OCI-LY7 (cell line): ENCODE data around the gene ACOT8. TPM values are rescaled to one million over a fixed set of nuclear protein-coding genes. Genes with fewer than 3 reads are reported as not detected.
"Not testable (repeated sequence)": the region's sequence is repeated elsewhere in the genome, so short reads cannot be mapped to it uniquely, and the experiment has no call there.

Experiments
- BruUV-seq: library from RNA; stranded (reverse); fragments of 400-500 nt; replicated peaks from 2 replicates; lab custom pipeline; 2021; lab: Mats Ljungman, UMichigan
- CTCF ChIA-PET: fragments of 300-600 bp; sonication (Branson Sonifier 250); formaldehyde crosslinking; loops from one replicate; lab custom pipeline; 2022; ENCODE audit warnings: antibody characterized with exemption; ENCODE audit not compliant: unreplicated experiment; lab: Charles Lee
- POLR2A ChIA-PET: fragments of 300-600 bp; sonication (Branson Sonifier 250); formaldehyde crosslinking; loops from one replicate; lab custom pipeline; 2022; ENCODE audit warnings: antibody characterized with exemption; lab: Charles Lee
- DNase-seq: peaks from one replicate; pipeline ENCODE4 v3.0.0-alpha.2; 2015; ENCODE audit warnings: low spot score
- H2AFZ ChIP-seq: fragments of 200-600 bp; sonication (generic), shearing (Covaris generic); 2 replicates; pipeline ENCODE4 v1.6.1; 2014; ENCODE audit warnings: mild to moderate bottlenecking, antibody characterized with exemption, low read length, moderate library complexity
- H3K27ac ChIP-seq: fragments of 200-600 bp; sonication (generic); 2 replicates; pipeline ENCODE4 v1.5.1; 2014; ENCODE audit warnings: mixed run types, low read depth, mild to moderate bottlenecking, moderate library complexity, low read length, inconsistent platforms; ENCODE audit not compliant: poor library complexity, severe bottlenecking
- H3K36me3 ChIP-seq: fragments of 200-600 bp; sonication (generic); 2 replicates; pipeline ENCODE4 v1.6.1; 2014; ENCODE audit warnings: mild to moderate bottlenecking, antibody characterized with exemption, low read length, moderate library complexity, mixed read lengths; ENCODE audit not compliant: insufficient read depth
- H3K4me1 ChIP-seq: fragments of 200-600 bp; sonication (generic); 2 replicates; pipeline ENCODE4 v1.5.1; 2014; ENCODE audit warnings: mild to moderate bottlenecking, low read length; ENCODE audit not compliant: insufficient read depth, poor library complexity, severe bottlenecking
- H3K4me2 ChIP-seq: fragments of 200-600 bp; sonication (generic); 2 replicates; pipeline ENCODE4 v1.6.1; 2014; ENCODE audit warnings: mild to moderate bottlenecking, low read length
- H3K4me3 ChIP-seq: fragments of 200-600 bp; sonication (generic); 2 replicates; pipeline ENCODE4 v1.5.1; 2014; ENCODE audit warnings: mild to moderate bottlenecking, low read depth, low read length; ENCODE audit not compliant: poor library complexity, severe bottlenecking
- H3K79me2 ChIP-seq: fragments of 200-600 bp; sonication (generic); 2 replicates; pipeline ENCODE4 v1.6.1; 2016; ENCODE audit warnings: low read depth, mild to moderate bottlenecking, low read length, moderate library complexity, mixed read lengths; ENCODE audit not compliant: insufficient read depth
- H3K9me2 ChIP-seq: fragments of 200-600 bp; sonication (generic); 2 replicates; pipeline ENCODE4 v1.6.1; 2016; ENCODE audit warnings: mild to moderate bottlenecking, low read length, mixed read lengths; ENCODE audit not compliant: insufficient read depth
- H3K9me3 ChIP-seq: fragments of 200-600 bp; sonication (generic); 2 replicates; pipeline ENCODE4 v1.6.1; 2014; ENCODE audit warnings: mild to moderate bottlenecking, mixed run types, low read length, mixed read lengths
- H4K20me1 ChIP-seq: fragments of 200-600 bp; sonication (generic); 2 replicates; pipeline ENCODE4 v1.6.1; 2014; ENCODE audit warnings: mild to moderate bottlenecking, antibody characterized with exemption, low read length, moderate library complexity, mixed read lengths; ENCODE audit not compliant: insufficient read depth
- EZH2phosphoT487 ChIP-seq: fragments of 200-600 bp; sonication (generic); IDR thresholded peaks from 2 replicates; pipeline ENCODE4 v1.6.1; 2018; ENCODE audit warnings: low read depth, borderline replicate concordance, mild to moderate bottlenecking, mixed run types, antibody characterized with exemption, low read length, moderate library complexity, mixed read lengths
- intact Hi-C: fragments of 100-400 bp; cut with micrococcal nuclease; formaldehyde crosslinking; loops from one replicate; pipeline ENCODE4 v1.10.0; 2022; ENCODE audit not compliant: unreplicated experiment
- total RNA-seq, 2 experiments: library from RNA; depleted of rRNA in 1 of 2; stranded (reverse); fragments of >200 nt in 1 of 2; shearing (Covaris generic) in 1 of 2; gene quantifications; 2 replicates each; pipeline ENCODE4 v1.2.3, GENCODE V29; 2014 to 2022
- TF ChIP-seq, protein P1 (sequence below): fragments of 200-600 bp; sonication (generic); conservative IDR thresholded peaks from 2 replicates; pipeline ENCODE4 v1.5.1; 2014; ENCODE audit warnings: mild to moderate bottlenecking, antibody characterized with exemption, low read length, moderate library complexity, mixed read lengths

The ACOT8 gene
- total RNA-seq, 2 experiments from 2014 or later = 28.2 to 37.1 TPM

DNA sequence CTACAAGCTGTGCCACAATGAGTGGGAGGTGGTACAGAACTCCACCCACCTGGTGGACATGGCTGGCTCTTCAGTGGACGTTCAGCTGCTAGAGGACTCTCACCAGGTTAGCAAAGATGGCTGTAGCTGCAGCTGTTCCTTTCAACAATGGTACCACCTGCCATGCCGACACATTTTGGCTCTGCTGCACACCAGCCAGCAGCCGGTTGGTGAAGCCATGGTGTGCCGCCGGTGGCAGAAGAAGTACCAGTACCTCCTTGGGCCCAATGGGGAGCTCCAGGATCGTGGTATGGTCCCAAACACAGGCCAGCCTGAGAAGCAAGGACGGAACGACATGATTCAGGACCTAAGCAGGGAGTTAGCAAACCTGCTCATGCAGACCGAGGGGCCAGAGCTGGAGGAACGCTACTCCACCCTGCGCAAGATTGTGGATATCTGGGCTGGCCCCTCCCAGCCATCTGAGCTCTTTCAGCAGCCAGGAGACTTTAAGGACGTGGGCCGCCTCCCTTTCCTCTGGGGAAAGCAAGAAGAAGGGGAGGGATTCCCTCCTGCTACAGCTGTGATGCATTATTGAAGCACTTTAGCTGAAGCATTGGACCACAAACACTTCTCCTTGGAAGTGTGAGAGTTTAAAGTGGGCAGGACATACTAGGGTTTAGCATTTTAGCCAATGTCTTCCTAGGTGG, 21.0 kb upstream of the ACOT8 start:
- no peak overlapping the region for H3K4me3 ChIP-seq
- no peaks in the 10 kb centered on the region for H3K9me3 ChIP-seq
- peaks cover 4% of the 10 kb centered on the region for H3K4me1 ChIP-seq
- H4K20me1 ChIP-seq = no peaks in the 10 kb centered on the region
- no peak overlapping the region for H3K27ac ChIP-seq
- no peaks in the 10 kb centered on the region for H3K9me2 ChIP-seq
- peaks cover 11% of the 10 kb centered on the region; the same call in 1 of the 2 replicates for H3K79me2 ChIP-seq
- BruUV-seq = no TSS peak
- ChIA-PET CTCF (no interaction called here), POLR2A (no interaction called here)
- TF ChIP-seq EZH2phosphoT487 = no peak
- TF ChIP-seq, protein P1, sequence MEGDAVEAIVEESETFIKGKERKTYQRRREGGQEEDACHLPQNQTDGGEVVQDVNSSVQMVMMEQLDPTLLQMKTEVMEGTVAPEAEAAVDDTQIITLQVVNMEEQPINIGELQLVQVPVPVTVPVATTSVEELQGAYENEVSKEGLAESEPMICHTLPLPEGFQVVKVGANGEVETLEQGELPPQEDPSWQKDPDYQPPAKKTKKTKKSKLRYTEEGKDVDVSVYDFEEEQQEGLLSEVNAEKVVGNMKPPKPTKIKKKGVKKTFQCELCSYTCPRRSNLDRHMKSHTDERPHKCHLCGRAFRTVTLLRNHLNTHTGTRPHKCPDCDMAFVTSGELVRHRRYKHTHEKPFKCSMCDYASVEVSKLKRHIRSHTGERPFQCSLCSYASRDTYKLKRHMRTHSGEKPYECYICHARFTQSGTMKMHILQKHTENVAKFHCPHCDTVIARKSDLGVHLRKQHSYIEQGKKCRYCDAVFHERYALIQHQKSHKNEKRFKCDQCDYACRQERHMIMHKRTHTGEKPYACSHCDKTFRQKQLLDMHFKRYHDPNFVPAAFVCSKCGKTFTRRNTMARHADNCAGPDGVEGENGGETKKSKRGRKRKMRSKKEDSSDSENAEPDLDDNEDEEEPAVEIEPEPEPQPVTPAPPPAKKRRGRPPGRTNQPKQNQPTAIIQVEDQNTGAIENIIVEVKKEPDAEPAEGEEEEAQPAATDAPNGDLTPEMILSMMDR = no peak
- intact Hi-C loops = no loop called here
- no peak overlapping the region for H2AFZ ChIP-seq
- peaks cover 9% of the 10 kb centered on the region; the same call in 1 of the 2 replicates for H3K36me3 ChIP-seq
- no peak overlapping the region for H3K4me2 ChIP-seq
- no peak for DNase-seq

DNA sequence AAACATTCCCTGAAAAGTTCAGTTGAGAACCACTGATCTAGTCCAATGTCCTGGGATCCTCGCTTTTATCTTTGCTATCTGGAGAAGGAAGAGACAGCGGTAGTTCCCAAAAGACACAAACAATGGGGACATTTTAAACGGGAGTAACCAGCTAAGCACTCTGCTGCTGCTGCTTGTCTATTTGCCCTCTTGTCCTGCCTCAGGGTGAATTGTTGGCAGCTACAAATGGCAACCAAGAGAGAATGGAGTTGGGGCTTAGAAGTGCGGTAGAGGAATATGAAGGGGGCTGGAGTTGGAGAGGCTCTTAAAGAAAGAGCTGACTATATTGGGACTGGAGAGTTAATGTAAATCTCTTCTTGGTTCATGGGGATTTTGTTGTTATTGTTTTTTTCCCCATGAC, 17.4 kb upstream of the ACOT8 start:
- BruUV-seq = no TSS peak
- CTCF ChIA-PET = no interaction called here

DNA sequence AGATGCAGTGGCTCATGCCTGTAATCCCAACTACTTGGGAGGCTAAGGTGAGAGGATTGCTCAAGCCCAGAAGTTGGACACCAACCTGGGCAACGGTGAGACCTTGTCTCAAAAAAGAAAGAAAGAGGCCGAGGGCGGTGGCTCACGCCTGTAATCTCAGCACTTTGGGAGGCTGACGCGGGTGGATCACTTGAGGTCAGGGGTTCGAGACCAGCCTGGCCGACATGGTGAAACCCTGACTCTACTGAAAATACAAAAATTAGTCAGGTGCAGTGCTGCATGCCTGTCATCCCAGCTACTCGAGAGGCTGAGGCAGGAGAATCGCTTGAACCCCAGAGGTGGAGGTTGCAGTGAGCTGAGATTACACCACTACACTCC, 16.9 kb upstream of the ACOT8 start:
- H3K4me3 ChIP-seq, H3K9me3 ChIP-seq, BruUV-seq, H3K4me1 ChIP-seq, DNase-seq, H3K9me2 ChIP-seq, H2AFZ ChIP-seq, H4K20me1 ChIP-seq, H3K27ac ChIP-seq, intact Hi-C loops, CTCF ChIA-PET, H3K79me2 ChIP-seq, H3K4me2 ChIP-seq, POLR2A ChIA-PET, H3K36me3 ChIP-seq: not testable (repeated sequence)

More for the DNA sequence above, 17.4 kb upstream of the ACOT8 start:
- no peaks in the 10 kb centered on the region for H4K20me1 ChIP-seq
- H3K27ac ChIP-seq = no peak overlapping the region
- no peak overlapping the region for H2AFZ ChIP-seq
- intact Hi-C loops = no loop called here
- no peak overlapping the region for H3K4me3 ChIP-seq
- H3K79me2 ChIP-seq = no peaks in the 10 kb centered on the region
- POLR2A ChIA-PET = no interaction called here
- H3K4me1 ChIP-seq = no peaks in the 10 kb centered on the region
- H3K4me2 ChIP-seq = no peak overlapping the region
- DNase-seq = no peak
- H3K36me3 ChIP-seq = no peaks in the 10 kb centered on the region
- H3K9me2 ChIP-seq = no peaks in the 10 kb centered on the region
- H3K9me3 ChIP-seq = no peaks in the 10 kb centered on the region
- TF ChIP-seq, protein P1 = no peak
- no peak for TF ChIP-seq EZH2phosphoT487
